ENCODE results near the gene GRIN1.
"Not testable (repeated sequence)": the region's sequence is repeated elsewhere in the genome, so short reads cannot be mapped to it uniquely, and the experiment has no call there.

The GRIN1 gene

GRCh38 chr9:137128862-137129455 lies 10.0 kb upstream of the GRIN1 start:
- no peak for DNase-seq (ENCODE audit: low read depth)

GRCh38 chr9:137129456-137130175 lies 9.3 kb upstream of the GRIN1 start:
- DNase-seq (ENCODE audit: low read depth), result peak; percentile 87

- DNase-seq (ENCODE audit: low read depth), result no peak
Observed at GRCh38 chr9:137130176-137130755, 8.7 kb upstream of the GRIN1 start.

- no peak for DNase-seq (ENCODE audit: low read depth)
Observed at GRCh38 chr9:137134191-137134590, 4.8 kb upstream of the GRIN1 start.

GRCh38 chr9:137135154-137135553 lies 3.8 kb upstream of the GRIN1 start:
- not testable (repeated sequence) for DNase-seq (ENCODE audit: low read depth)

GRCh38 chr9:137136261-137136880 lies 2.6 kb upstream of the GRIN1 start:
- no peak for DNase-seq (ENCODE audit: low read depth)

- no peak for DNase-seq (ENCODE audit: low read depth)
Observed at GRCh38 chr9:137136881-137137607, 1.9 kb upstream of the GRIN1 start.

- DNase-seq (ENCODE audit: low read depth), result no peak
Observed at GRCh38 chr9:137138058-137138721, 764 bp upstream of the GRIN1 start.

GRCh38 chr9:137139468-137140150 lies 655 bp downstream of the GRIN1 start:
- no peak for DNase-seq (ENCODE audit: low read depth)

GRCh38 chr9:137140151-137141012 lies 1.4 kb downstream of the GRIN1 start:
- no peak for DNase-seq (ENCODE audit: low read depth)

- DNase-seq (ENCODE audit: low read depth), result no peak
Observed at GRCh38 chr9:137141050-137141810, 2.3 kb downstream of the GRIN1 start.

GRCh38 chr9:137141976-137142936 lies 3.3 kb downstream of the GRIN1 start:
- DNase-seq (ENCODE audit: low read depth), result no peak

- no peak for DNase-seq (ENCODE audit: low read depth)
Observed at GRCh38 chr9:137143459-137143858, 4.5 kb downstream of the GRIN1 start.

GRCh38 chr9:137145731-137146526 lies 7.0 kb downstream of the GRIN1 start:
- no peak for DNase-seq (ENCODE audit: low read depth)

GRCh38 chr9:137146527-137146918 lies 7.6 kb downstream of the GRIN1 start:
- no peak for DNase-seq (ENCODE audit: low read depth)

- DNase-seq (ENCODE audit: low read depth), result no peak
Observed at GRCh38 chr9:137147091-137147792, 8.3 kb downstream of the GRIN1 start.

GRCh38 chr9:137147793-137148160 lies 8.8 kb downstream of the GRIN1 start:
- no peak for DNase-seq (ENCODE audit: low read depth)

Measured in activated T-cell treated with anti-CD3 and anti-CD28 coated beads for 24 hours (primary cell).